ENCODE results near the gene CCDC85C. TPM values are rescaled to one million over a fixed set of nuclear protein-coding genes. Genes with fewer than 3 reads are reported as not detected.

Gene CCDC85C
- total and polyA plus RNA-seq, 10 donors, result 1.6 to 12.4 (median 8.1) TPM

DNA sequence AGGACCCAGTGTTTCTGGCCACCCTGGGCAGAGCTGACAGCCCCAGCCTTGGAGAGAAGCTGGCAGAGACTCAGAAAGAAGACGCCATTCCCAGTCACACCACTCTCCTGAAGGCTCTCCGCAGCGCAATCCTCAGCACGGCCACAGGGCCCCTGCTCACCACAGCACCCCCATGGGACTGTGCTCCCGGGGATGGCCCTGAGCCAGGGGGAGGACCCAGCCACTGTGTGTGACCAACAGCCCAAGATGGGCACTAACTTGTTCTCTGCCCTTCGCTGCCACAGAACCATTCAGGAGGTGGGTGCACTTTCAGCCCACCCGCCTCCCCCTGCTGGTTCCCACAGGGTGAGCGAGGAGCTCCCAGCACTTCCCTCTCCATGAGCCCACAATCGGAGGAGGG, 65.7 kb downstream of the CCDC85C start:
- WGBS, 5 donors, result 69 to 92% (median 75%) methylated on average over 7 to 9 of the region's 9 CpGs
- Histone ChIP-seq H3K36me3 (no peaks in the 10 kb centered on the region), H3K4me3 (no peak overlapping the region), H3K4me1 (peaks cover 6 to 65% (median 30%) of the 10 kb centered on the region in 6 donors), H3K27ac (peak overlapping the region in 4 of 8 donors; percentile 10 to 80 (median 63)), H3K9me3 (no peaks in the 10 kb centered on the region), H3K27me3 (replicated peaks in 1 of 7) (no peaks in the 10 kb centered on the region)
- intact Hi-C loops (cut with DNase I; ENCODE audit: low total_unique reads), result no loop called here
- no peak for DNase-seq
- TF ChIP-seq POLR2AphosphoS5 (IDR thresholded peaks at IDR 0.05), result no peak
- TF ChIP-seq POLR2A (IDR thresholded peaks at IDR 0.05), result no peak
- TF ChIP-seq CTCF (IDR thresholded peaks at IDR 0.05 in 8 of 11, conservative IDR thresholded peaks at IDR 0.05 in 3 of 11), result no peak

- Histone ChIP-seq H3K4me1 (peaks cover 6 to 56% (median 28%) of the 10 kb centered on the region in 6 donors), H3K36me3 (no peaks in the 10 kb centered on the region), H3K27me3 (replicated peaks in 1 of 7) (no peaks in the 10 kb centered on the region), H3K4me3 (no peak overlapping the region), H3K27ac (peak overlapping the region in 2 of 8 donors; percentile 5 to 76), H3K9me3 (no peaks in the 10 kb centered on the region)
- no peak for TF ChIP-seq POLR2AphosphoS5 (IDR thresholded peaks at IDR 0.05)
- no peak for TF ChIP-seq POLR2A (IDR thresholded peaks at IDR 0.05)
- TF ChIP-seq CTCF (IDR thresholded peaks at IDR 0.05 in 8 of 11, conservative IDR thresholded peaks at IDR 0.05 in 3 of 11), result no peak
- no peak for DNase-seq
- 90 to 100% (median 96%) methylated on average over 1 to 6 of the region's 6 CpGs for WGBS, 5 donors
- intact Hi-C loops (cut with DNase I; ENCODE audit: low total_unique reads), result no loop called here
These were observed 66.6 kb downstream of the CCDC85C start for GRCh38 chr14:99537399-99537798.

GRCh38 chr14:99535908-99536778, 67.9 kb downstream of the CCDC85C start:
- Histone ChIP-seq H3K36me3 (no peaks in the 10 kb centered on the region), H3K4me3 (no peak overlapping the region), H3K27me3 (replicated peaks in 1 of 7) (no peaks in the 10 kb centered on the region), H3K9me3 (no peaks in the 10 kb centered on the region), H3K27ac (no peak overlapping the region), H3K4me1 (peaks cover 0 to 43% (median 19%) of the 10 kb centered on the region in 6 donors)
- WGBS, 5 donors, result 88 to 95% (median 89%) methylated on average over 14 to 24 of the region's 24 CpGs
- no peak for DNase-seq
- TF ChIP-seq CTCF (IDR thresholded peaks at IDR 0.05 in 8 of 11, conservative IDR thresholded peaks at IDR 0.05 in 3 of 11), result no peak
- no peak for TF ChIP-seq POLR2A (IDR thresholded peaks at IDR 0.05)
- TF ChIP-seq POLR2AphosphoS5 (IDR thresholded peaks at IDR 0.05), result no peak
- intact Hi-C loops (cut with DNase I; ENCODE audit: low total_unique reads), result no loop called here

DNA sequence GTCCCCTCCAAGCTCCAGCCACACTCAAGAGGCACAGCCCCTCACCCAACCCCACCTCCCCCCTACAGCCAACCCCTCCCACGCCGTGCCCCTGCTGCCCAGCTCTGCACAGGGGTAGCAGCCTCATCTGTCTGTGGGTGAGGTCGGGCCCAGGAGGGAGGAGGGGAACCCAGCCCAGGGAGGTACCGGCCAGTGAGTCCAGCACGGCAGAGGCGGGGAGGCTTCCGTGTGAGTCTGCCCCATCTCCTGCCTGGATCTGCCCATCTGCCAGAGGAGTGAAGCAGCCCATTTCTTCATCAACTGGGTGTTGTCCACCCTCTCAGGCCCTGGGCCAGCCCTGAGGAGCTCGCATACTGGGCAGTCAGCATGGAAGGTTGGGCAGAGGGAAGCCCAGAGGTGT, 68.6 kb downstream of the CCDC85C start:
- no peak for TF ChIP-seq POLR2AphosphoS5 (IDR thresholded peaks at IDR 0.05)
- no peak for TF ChIP-seq POLR2A (IDR thresholded peaks at IDR 0.05)
- no peak for TF ChIP-seq CTCF (IDR thresholded peaks at IDR 0.05 in 8 of 11, conservative IDR thresholded peaks at IDR 0.05 in 3 of 11)
- peaks cover 0 to 36% (median 14%) of the 10 kb centered on the region in 6 donors for H3K4me1 ChIP-seq
- intact Hi-C loops (cut with DNase I; ENCODE audit: low total_unique reads), result no loop called here

More for the DNA sequence above, 68.6 kb downstream of the CCDC85C start:
- no peak overlapping the region for H3K27ac ChIP-seq
- no peaks in the 10 kb centered on the region for H3K36me3 ChIP-seq
- H3K27me3 ChIP-seq (replicated peaks in 1 of 7), result no peaks in the 10 kb centered on the region
- H3K4me3 ChIP-seq, result no peak overlapping the region
- no peak for DNase-seq
- 80 to 100% (median 93%) methylated on average over 1 to 8 of the region's 8 CpGs for WGBS, 5 donors
- H3K9me3 ChIP-seq, result no peaks in the 10 kb centered on the region

Measured in spleen (tissue), 11 donors.